HG03432 (cell line): Measurements from ENCODE around the gene MSANTD3.

Source experiments
- ATAC-seq: cut with Tn5 transposase; IDR thresholded peaks from one replicate; pipeline ENCODE4 v1.9.1; 2021; ENCODE audit warnings: mild to moderate bottlenecking, moderate library complexity; ENCODE audit not compliant: unreplicated experiment

MSANTD3 gene

DNA sequence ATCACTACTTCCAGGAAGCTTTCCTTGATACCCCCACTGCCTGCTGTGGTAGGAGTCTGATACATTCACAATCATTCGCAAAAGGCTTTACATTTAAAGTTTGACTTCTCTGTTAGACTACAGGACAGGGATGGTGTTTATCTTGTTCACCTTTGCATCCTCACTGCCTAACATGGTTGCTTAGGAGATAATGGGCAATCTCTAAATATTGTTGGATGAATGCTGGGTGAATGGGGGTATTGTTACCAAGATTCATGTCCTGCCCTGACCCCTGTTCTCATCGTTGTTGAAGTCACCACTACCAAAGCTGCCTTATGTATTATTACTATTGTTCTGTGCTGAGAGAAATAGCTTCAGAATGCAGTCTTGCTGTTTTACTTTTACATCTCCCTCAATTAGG, 38.3 kb downstream of the MSANTD3 start:
- no peak for ATAC-seq

GRCh38 chr9:100465761-100466160, 38.8 kb downstream of the MSANTD3 start:
- ATAC-seq = no peak

GRCh38 chr9:100466171-100466828, 39.4 kb downstream of the MSANTD3 start:
- peak; percentile 8 for ATAC-seq

DNA sequence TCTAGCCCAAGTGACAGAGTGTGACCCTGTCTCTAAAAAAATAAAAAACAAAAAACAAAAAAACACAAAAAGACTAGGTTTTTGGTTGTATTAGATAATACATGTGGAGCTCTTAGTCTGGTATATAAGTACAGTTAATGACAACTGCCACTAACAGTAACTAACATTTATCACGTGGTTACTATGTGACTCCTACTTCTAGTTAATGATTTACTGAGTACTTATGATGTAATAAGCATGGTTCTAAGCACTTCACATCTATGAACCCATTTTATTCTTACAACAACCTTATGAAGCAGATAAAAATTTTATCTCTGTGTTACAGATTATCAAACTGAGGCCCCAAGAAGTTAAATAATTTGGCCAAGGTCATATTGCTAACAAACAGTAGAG, 39.9 kb downstream of the MSANTD3 start:
- peak; percentile 66 for ATAC-seq

DNA sequence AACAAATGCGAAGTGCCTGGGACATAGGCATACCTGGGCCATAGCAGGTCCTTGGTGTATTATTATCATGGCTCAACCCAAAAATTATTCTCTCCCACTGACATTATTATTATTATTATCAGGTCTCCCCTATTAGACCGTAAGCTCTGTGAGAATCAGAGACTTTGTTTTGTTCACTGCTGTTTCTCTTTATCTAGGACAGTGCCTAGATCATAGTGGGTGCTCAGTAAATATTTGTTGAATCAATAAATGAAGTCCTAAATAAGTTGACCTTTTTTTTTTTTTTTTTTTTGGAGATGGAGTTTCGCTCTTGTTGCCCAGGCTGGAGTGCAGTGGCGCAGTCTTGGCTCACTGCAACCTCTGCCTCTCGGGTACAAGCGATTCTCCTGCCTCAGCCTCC, 41.1 kb downstream of the MSANTD3 start:
- ATAC-seq = no peak

DNA sequence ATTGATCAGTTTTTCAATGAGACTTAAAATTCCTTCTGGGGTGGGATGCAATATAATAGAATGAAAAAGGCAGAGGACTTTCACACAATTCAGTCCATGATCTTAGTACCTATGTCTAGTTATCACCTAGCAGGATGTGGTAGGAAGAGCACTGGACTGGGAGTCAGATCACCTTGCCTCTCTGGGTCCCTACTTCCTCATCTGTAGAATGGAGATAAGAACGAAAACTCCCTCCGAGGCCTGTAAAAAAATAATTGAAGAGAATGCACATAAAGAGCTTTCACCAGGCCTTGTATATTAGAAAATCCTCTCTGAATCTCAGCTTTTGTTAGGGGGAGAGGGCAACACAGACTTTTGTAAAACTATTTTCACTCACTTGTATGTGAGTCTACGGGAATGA, 45.3 kb downstream of the MSANTD3 start:
- ATAC-seq = no peak

DNA sequence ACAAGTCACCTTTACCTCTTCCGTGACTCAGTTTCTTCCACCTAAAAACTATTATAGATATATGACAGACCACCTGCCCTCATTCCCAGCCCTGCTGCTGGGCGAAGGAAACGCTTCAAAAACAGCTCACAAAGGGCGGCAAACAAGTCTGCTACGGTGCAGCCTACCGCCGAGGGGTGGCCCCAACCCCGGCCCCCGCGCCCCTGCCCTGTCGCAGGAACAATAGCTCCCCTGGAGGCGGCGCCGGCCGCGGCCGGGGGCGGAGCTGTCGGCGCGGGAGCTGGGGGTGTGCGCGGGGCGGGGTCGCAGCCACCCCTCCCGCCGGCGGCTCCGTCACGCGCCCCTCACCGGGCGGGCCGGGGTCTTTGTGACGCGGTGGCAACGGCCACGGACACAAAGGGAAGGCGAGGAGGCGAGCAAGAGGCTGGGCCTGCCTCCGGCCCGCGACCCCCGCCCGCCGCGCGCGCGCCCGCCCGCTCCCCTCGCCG, 45.9 kb downstream of the MSANTD3 start, which contains the start of gene TMEFF1:
Gene TMEFF1, plus strand, starts transcription at position 362 of the 488 bp plus-strand sequence. CDS start 396 bp downstream, outside the sequence.
- peak; percentile 69 for ATAC-seq

GRCh38 chr9:100473276-100474081, 46.5 kb downstream of the MSANTD3 start:
- ATAC-seq = peak; percentile 75

- no peak for ATAC-seq
Observed at GRCh38 chr9:100474082-100474923, 47.4 kb downstream of the MSANTD3 start.

GRCh38 chr9:100474924-100475276, 48.0 kb downstream of the MSANTD3 start:
- ATAC-seq = no peak

- no peak for ATAC-seq
Observed at GRCh38 chr9:100477241-100477640, 50.3 kb downstream of the MSANTD3 start.

- no peak for ATAC-seq
Observed at GRCh38 chr9:100478192-100478591, 51.2 kb downstream of the MSANTD3 start.

DNA sequence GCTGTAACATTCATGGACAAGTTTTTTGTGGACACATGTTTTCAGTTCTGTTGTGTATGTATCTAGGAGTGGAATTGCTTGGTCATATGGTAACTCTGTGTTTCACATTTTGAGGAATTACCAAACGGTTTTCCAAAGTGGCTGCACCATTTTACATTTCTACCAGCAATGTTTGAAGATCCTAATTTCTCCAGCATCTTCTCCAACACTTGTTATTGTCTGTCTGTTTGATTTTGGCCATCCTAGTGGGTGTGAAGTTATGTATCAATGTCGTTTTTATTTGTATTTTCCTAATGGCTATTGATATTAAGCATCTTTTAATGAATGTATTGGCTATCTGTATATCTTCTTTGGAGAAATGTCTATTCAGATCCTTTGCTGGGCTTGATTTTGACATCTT, 52.9 kb downstream of the MSANTD3 start:
- no peak for ATAC-seq

GRCh38 chr9:100485196-100485595, 58.3 kb downstream of the MSANTD3 start:
- ATAC-seq = no peak

DNA sequence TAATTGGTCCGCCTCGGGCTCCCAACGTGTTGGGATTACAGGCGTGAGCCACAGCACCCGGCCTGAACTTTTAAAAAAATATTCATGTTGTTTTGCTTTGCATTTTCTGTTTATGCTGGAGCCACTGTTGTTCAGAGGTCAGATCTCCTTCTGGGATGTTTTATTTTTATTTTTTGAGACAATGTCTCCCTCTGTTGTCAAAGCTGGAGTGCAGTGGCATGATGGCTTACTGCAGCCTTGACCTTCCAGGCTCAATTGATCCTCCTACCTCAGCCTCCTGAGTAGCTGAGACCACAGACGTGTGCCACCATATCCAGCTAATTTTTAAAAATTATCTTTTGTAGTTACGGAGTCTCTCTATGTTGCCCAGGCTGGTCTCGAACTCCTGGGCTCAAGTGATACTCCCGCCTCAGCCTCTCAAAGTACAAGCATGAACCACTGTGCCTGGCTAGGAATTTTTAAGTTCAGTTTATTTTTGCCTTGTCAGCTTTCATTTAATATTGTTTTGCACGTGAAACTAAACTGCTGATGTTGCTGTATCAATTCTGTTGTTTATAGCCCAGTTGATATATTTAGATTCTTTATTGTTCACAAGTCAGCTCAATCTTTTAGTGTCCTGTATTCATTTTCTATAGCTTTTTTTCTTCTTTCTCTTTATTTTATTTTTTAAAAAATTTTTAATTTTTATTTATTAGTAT, 59.7 kb downstream of the MSANTD3 start:
- no peak for ATAC-seq

GRCh38 chr9:100488177-100488576, 61.2 kb downstream of the MSANTD3 start:
- ATAC-seq = no peak

GRCh38 chr9:100489836-100490235, 62.9 kb downstream of the MSANTD3 start:
- no peak for ATAC-seq

DNA sequence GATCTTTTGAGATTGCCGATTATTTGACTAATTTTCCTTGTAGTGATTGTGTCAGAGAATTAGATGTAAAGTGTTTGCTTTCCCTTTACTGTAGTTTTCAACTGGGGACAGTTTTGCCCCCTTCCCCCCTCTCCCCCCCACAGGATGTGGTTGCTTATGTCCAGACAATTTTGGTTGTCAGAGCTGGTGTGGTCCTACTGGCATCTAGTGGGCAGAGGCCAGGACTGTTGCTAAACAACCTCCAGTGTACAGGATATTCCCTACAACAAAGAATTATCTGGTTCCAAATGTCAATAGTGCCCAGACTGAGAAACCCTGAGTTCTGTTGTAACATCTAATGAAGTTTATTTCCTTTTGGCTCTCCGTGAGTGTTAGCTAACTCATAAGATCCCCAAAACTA, 66.0 kb downstream of the MSANTD3 start:
- ATAC-seq = no peak

DNA sequence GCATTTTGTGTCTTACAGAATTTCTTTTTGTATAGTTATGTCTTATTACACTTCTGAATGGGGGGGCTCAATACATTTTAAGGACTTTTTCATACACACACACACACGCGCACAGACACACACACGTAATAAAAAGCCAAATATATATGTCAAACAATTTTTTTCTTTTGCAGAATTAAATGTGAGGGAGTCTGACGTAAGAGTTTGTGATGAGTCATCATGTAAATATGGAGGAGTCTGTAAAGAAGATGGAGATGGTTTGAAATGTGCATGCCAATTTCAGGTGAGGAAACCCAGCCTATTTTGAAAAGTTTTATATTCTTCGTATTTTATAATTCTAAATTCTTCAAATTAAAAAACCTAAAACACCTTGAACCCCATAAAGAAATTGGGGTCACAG, 71.6 kb downstream of the MSANTD3 start:
- no peak for ATAC-seq

DNA sequence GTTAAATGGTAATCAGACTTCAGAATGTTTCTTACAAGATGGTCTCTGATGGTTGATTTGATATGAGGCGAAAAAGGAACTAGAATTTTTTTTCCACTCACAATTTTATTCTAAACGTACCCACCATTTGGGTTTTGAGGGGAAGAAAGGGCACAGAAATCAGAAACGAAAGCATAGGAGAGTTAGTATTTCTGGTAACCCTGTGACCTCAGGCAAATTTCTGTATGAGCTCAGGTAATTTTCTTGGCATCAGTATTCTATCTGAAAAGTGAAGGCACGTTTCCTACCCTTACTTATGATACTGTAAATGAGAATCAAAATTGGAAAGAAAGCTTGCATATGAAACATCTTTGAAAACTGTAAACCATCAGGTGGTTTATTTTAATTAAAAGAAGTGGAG, 72.5 kb downstream of the MSANTD3 start:
- no peak for ATAC-seq

- ATAC-seq = no peak
Observed at GRCh38 chr9:100499866-100500265, 72.9 kb downstream of the MSANTD3 start.
